AG10803 (cell line): ENCODE measurements around the gene C11orf58.
A peak's percentile ranks its signal among the peaks of the same experiment; 100 is the strongest.

Experiments
- DNase-seq: peaks from one replicate; pipeline ENCODE4 v3.0.0; 2010; ENCODE audit warnings: low read depth
- H3K4me3 ChIP-seq: 2 replicates; pipeline ENCODE4 v1.5.1; 2011; ENCODE audit warnings: mild to moderate bottlenecking, low read length, control low read depth
- TF ChIP-seq, protein P1 (sequence below): conservative IDR thresholded peaks from 2 replicates; pipeline ENCODE4 v1.5.1; 2011; ENCODE audit warnings: mild to moderate bottlenecking, low read length, control low read depth, inconsistent platforms

The C11orf58 gene

DNA sequence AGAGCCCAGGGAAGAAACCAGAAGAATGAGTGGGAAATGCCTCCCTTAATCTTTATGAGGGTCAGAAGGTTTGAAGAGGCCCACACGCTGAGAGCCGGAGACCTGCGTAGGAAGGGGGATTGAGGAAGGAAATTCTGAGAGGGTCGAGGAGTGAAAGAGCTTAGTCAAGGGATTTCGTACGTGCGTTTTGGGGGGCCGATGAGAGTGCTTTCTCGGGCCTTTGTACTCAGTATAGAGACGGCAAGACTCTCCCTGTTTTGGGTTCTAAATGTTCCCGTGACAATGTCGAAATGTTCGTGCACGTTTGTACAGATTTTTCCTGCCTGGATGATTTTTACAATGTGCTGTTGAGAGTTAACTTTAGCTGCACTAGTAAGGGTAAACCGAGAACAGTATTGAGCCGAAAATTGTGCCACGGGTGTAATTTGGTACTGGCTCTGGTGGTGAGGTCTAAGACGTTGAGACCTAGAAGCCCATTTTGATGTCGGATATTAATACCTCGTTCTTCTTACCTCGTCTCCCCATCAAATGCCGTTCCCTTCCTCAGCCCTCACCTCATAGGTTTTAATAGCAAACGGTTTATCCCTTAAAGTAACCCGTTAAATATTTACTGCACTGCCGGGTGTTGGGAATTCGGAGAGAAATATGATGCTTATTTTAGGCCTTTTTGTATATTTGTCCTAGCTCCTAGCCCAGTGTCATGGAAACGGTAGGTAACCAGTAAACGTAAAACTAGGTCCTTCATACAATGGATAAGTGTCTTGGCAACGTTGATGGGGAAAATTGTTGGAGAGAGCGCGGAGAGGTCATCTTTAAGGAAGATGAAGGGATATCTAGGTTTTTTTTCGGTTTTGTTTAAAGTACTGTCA is 734 bp downstream of the C11orf58 start:
- DNase-seq: peak; percentile 22
- H3K4me3 ChIP-seq: peak overlapping the region; percentile 89
- TF ChIP-seq, protein P1, sequence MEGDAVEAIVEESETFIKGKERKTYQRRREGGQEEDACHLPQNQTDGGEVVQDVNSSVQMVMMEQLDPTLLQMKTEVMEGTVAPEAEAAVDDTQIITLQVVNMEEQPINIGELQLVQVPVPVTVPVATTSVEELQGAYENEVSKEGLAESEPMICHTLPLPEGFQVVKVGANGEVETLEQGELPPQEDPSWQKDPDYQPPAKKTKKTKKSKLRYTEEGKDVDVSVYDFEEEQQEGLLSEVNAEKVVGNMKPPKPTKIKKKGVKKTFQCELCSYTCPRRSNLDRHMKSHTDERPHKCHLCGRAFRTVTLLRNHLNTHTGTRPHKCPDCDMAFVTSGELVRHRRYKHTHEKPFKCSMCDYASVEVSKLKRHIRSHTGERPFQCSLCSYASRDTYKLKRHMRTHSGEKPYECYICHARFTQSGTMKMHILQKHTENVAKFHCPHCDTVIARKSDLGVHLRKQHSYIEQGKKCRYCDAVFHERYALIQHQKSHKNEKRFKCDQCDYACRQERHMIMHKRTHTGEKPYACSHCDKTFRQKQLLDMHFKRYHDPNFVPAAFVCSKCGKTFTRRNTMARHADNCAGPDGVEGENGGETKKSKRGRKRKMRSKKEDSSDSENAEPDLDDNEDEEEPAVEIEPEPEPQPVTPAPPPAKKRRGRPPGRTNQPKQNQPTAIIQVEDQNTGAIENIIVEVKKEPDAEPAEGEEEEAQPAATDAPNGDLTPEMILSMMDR: no peak

DNA sequence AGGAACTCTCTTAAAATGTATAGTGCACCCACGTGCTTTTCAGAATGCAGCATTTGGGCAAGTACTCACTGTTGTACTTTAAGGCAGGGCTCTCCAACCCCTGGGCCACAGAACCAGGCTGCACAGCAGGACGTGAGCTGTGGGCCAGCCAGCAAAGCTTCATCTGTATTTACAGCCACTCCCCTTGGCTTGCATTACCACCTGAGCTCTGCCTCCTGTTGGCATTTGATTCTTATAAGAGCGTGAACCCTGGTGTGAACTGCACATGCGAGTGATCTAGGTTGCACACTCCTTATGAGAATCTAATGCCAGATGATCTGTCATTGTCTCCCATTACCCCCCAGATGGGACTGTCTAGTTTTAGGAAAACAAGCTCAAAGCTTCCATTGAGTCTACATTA is 3.0 kb downstream of the C11orf58 start:
- no peak overlapping the region for H3K4me3 ChIP-seq
- DNase-seq: no peak
- TF ChIP-seq, protein P1: no peak

DNA sequence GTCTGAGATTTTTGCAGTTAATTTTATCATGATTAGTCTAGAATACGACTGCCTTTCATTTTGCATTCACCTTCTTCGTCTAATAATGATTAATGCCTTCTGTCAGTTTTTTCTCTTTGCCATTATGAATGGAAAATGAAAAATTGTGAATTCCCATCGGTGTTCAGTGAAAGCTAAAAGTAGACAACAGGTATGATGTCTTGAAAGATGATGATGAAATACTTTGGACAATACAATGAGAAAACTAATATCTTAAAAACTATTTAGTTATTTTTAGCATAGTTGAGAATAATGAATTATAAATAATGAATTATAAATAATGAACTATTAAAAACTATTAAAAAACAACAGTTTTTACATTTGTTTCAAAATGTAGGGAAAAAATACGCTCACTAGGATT is 5.0 kb downstream of the C11orf58 start:
- no peak overlapping the region for H3K4me3 ChIP-seq
- no peak for DNase-seq
- TF ChIP-seq, protein P1: no peak

DNA sequence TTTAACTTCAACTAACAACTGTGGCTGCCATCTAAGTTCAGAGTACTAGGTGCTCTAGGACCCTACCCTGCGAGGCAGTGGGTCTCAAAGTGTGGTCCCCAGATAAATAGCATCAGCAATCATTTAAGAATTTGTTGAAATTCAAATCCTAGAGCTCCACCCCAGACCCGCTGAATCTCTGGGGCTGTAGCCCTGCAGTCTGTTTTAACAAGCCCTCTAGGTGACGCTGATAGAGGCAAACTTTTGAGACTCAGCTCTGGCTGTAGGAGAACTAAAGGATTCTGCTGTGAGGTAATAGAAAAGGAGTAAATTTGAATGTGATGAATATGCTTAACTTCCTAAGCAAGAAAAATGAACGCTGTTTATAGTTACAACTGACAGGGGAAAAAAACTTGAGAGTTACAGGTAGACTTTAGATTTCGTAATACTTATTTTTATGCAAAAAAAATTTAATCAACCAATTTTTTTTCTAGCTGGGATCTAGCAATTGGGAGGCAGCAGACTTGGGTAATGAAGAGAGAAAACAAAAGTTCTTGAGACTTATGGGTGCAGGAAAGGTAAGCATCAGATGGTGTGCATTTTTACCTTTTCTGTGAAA is 5.8 kb downstream of the C11orf58 start:
- no peak overlapping the region for H3K4me3 ChIP-seq
- DNase-seq: no peak
- TF ChIP-seq, protein P1: no peak

DNA sequence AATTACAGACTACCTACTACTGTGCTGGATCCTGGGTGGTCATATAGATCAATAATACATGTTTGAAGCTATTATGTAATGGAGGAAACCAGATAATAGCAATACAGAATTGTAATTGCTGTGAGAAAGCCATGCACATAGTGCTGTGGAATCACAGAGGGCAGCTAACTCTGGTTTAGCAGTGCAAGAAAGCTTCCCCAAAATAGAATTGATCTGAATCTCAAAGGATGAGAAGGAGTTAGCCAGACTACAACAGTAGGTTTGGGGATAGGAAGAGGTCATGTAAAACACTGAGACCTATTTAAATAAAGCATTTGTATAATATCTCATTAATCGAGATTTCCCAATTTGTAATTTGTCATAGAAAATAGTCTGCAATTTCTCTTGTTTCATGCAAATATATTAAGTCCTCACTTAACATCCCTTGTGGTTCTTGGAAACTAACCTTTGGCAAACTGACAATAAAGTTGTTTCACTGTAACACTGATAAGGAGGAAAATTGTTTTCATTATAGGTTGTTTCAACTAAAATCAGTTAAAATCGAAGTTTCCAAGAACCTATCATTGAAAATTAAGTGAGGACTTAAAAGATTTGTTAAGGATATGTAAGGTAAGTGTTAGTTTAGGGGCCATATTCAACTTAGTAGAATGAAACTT is 7.6 kb downstream of the C11orf58 start:
- DNase-seq: no peak
- TF ChIP-seq, protein P1: no peak
- H3K4me3 ChIP-seq: no peak overlapping the region

DNA sequence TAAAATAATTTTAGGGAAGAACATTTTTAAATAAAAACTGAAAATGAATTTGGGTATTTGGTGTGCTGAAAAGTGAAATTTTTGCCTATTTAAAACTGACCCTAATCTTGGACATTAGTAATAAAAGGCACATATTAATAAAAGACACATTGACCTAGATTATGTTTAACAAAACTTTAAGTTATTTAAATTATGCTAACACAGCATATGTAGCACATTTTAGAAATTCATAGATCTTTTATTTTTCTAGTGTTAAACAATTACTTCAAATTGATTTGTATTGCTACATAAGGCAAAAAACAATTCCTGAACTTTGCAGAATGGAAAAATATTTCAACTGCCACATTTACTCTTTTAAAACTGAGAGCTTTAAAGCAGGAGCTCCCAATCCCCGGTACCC is 10.6 kb downstream of the C11orf58 start:
- TF ChIP-seq, protein P1: no peak
- no peak for DNase-seq
- H3K4me3 ChIP-seq: no peak overlapping the region
